SK-N-SH (cell line): ENCODE measurements around the gene NPDC1. TPM values are rescaled to one million over a fixed set of nuclear protein-coding genes. Genes with fewer than 3 reads are reported as not detected.
"Not testable (repeated sequence)": the region's sequence is repeated elsewhere in the genome, so short reads cannot be mapped to it uniquely, and the experiment has no call there.

ENCODE experiments used
- CTCF ChIA-PET: fragments of 300-600, 350-600 bp; formaldehyde crosslinking; extraction: SDS; loops from one replicate; lab custom pipeline; 2021; lab: Yijun Ruan, JAX
- POLR2A ChIA-PET: fragments of 350-600 bp; sonication (Branson Sonifier 250); formaldehyde crosslinking; extraction: SDS; loops from one replicate; lab custom pipeline; 2020; ENCODE audit warnings: antibody characterized with exemption, inconsistent platforms; lab: Yijun Ruan, JAX
- DNase-seq: peaks from one replicate; pipeline ENCODE4 v3.0.0; 2012
- H2AFZ ChIP-seq: fragments of 200-600 bp; sonication (generic); 2 replicates; pipeline ENCODE4 v1.8.1; 2016; ENCODE audit warnings: antibody characterized with exemption, mild to moderate bottlenecking, low read depth
- H3F3A ChIP-seq: fragments of 200-600 bp; sonication (generic); replicated peaks from 2 replicates; pipeline ENCODE3; 2016; ENCODE audit warnings: antibody characterized with exemption, mild to moderate bottlenecking; ENCODE audit not compliant: insufficient read depth
- H3K27ac ChIP-seq, 2 experiments: fragments of 200-500 bp in 1 of 2; fragments of 200-600 bp in 1 of 2; sonication (Bioruptor generic) in 1 of 2; sonication (generic), shearing (Covaris generic) in 1 of 2; 2 replicates each; pipeline versions ENCODE4 v1.5.1 to v1.6.1; 2014 to 2016; ENCODE audit warnings: low read depth in 2 of 2, inconsistent platforms in 1 of 2, low read length in 1 of 2, mild to moderate bottlenecking in 1 of 2, mixed read lengths in 1 of 2
- H3K27me3 ChIP-seq: fragments of 200-600 bp; sonication (generic), shearing (Covaris generic); 2 replicates; pipeline ENCODE4 v1.6.1; 2016; ENCODE audit warnings: mixed run types; ENCODE audit not compliant: insufficient read depth
- H3K36me3 ChIP-seq, 2 experiments: fragments of 200-500 bp in 1 of 2; fragments of 200-600 bp in 1 of 2; sonication (Bioruptor generic) in 1 of 2; sonication (generic) in 1 of 2; replicated peaks in 1 of 2; 2 replicates each; pipeline versions ENCODE3 to v1.5.1; 2014 to 2016; ENCODE audit warnings: low read length in 1 of 2, mild to moderate bottlenecking in 1 of 2; ENCODE audit not compliant: insufficient read depth in 2 of 2, control insufficient read depth in 1 of 2
- H3K4me1 ChIP-seq, 2 experiments: fragments of 200-500 bp in 1 of 2; fragments of 200-600 bp in 1 of 2; sonication (Bioruptor generic) in 1 of 2; sonication (generic), shearing (Covaris generic) in 1 of 2; 2 replicates each; pipeline versions ENCODE4 v1.5.1 to v1.6.1; 2014 to 2016; ENCODE audit warnings: low read depth in 1 of 2, low read length in 1 of 2, mixed run types in 1 of 2; ENCODE audit not compliant: insufficient read depth in 2 of 2, control insufficient read depth in 1 of 2
- H3K4me2 ChIP-seq: fragments of 200-600 bp; sonication (generic), shearing (Covaris generic); 2 replicates; pipeline ENCODE4 v1.6.1; 2017; ENCODE audit warnings: mixed run types
- H3K4me3 ChIP-seq, 2 experiments: fragments of 200-500 bp in 1 of 2; fragments of 200-600 bp in 1 of 2; sonication (Bioruptor generic) in 1 of 2; sonication (generic), shearing (Covaris generic) in 1 of 2; 2 replicates each; pipeline versions ENCODE4 v1.5.1 to v1.8.1; 2014 to 2016; ENCODE audit warnings: low read depth in 2 of 2, inconsistent platforms in 1 of 2, low read length in 1 of 2, mild to moderate bottlenecking in 1 of 2, mixed read lengths in 1 of 2, moderate library complexity in 1 of 2
- H3K79me2 ChIP-seq: fragments of 200-600 bp; sonication (generic); 2 replicates; pipeline ENCODE4 v1.8.1; 2017; ENCODE audit warnings: mild to moderate bottlenecking; ENCODE audit not compliant: insufficient read depth
- H3K9ac ChIP-seq: fragments of 200-600 bp; sonication (generic); 2 replicates; pipeline ENCODE4 v1.6.1; 2017; ENCODE audit warnings: mixed run types
- H3K9me2 ChIP-seq: fragments of 200-600 bp; sonication (generic); 2 replicates; pipeline ENCODE4 v1.6.1; 2017; ENCODE audit warnings: mixed run types
- H3K9me3 ChIP-seq: fragments of 200-600 bp; sonication (generic); 2 replicates; pipeline ENCODE4 v1.6.1; 2017; ENCODE audit warnings: mixed run types, mild to moderate bottlenecking, moderate library complexity
- H4K20me1 ChIP-seq: fragments of 200-600 bp; sonication (generic); 2 replicates; pipeline ENCODE4 v1.6.1; 2017; ENCODE audit warnings: mild to moderate bottlenecking, mixed run types; ENCODE audit not compliant: insufficient read depth
- ELF1 ChIP-seq: IDR thresholded peaks from 2 replicates; pipeline ENCODE4 v1.4.0; 2012
- EP300 ChIP-seq, 2 experiments: IDR thresholded peaks; 2 replicates each; pipeline versions ENCODE4 v1.4.0 to v1.6.1; 2012; ENCODE audit warnings: borderline replicate concordance in 1 of 2, low read depth in 1 of 2, low read length in 1 of 2
- FOSL2 ChIP-seq: IDR thresholded peaks from 2 replicates; pipeline ENCODE4 v1.4.0; 2012; ENCODE audit warnings: low read depth, mild to moderate bottlenecking, moderate library complexity, borderline replicate concordance
- FOXJ3 ChIP-seq: sonication (generic); formaldehyde crosslinking; IDR thresholded peaks from 2 replicates; pipeline ENCODE4 v1.5.1; 2020; ENCODE audit warnings: mild to moderate bottlenecking, missing genetic modification reagents
- FOXM1 ChIP-seq: IDR thresholded peaks from 2 replicates; pipeline ENCODE4 v1.4.0; 2012; ENCODE audit warnings: low read depth, mild to moderate bottlenecking
- GABPA ChIP-seq: IDR thresholded peaks from 2 replicates; pipeline ENCODE4 v1.4.0; 2012; ENCODE audit warnings: low read depth, mild to moderate bottlenecking
- GATA2 ChIP-seq: sonication (generic); formaldehyde crosslinking; IDR thresholded peaks from 2 replicates; pipeline ENCODE4 v1.5.0; 2020; ENCODE audit warnings: mild to moderate bottlenecking, missing genetic modification reagents
- RAD21 ChIP-seq: IDR thresholded peaks from 2 replicates; pipeline ENCODE4 v1.6.1; 2012; ENCODE audit warnings: mild to moderate bottlenecking, low read length
- SMC3 ChIP-seq: IDR thresholded peaks from 2 replicates; pipeline ENCODE4 v1.6.1; 2012; ENCODE audit warnings: low read depth, low read length, improper control_type of control experiment
- TEAD4 ChIP-seq: IDR thresholded peaks from 2 replicates; pipeline ENCODE4 v1.4.0; 2012; ENCODE audit warnings: mild to moderate bottlenecking, borderline replicate concordance; ENCODE audit not compliant: insufficient read depth
- WGBS: methylation state at CpG from one replicate; pipeline ENCODE4 v1.1.6; 2017; ENCODE audit warnings: low lambda C conversion rate; 5-methylcytosine and 5-hydroxymethylcytosine counted together
- polyA plus RNA-seq, 3 experiments: library from polyadenylated mRNA; depleted of rRNA; stranded (reverse); fragments of >200 nt; gene quantifications; 2 replicates each; pipeline ENCODE4 v1.2.3, GENCODE V29; 2012
- TF ChIP-seq, protein P1 (sequence below): fragments of 200-600 bp; sonication (generic); IDR thresholded peaks from 2 replicates; pipeline ENCODE4 v1.6.1; 2017; ENCODE audit warnings: antibody characterized with exemption, mild to moderate bottlenecking, moderate library complexity
- TF ChIP-seq, protein P2 (sequence below): IDR thresholded peaks from 2 replicates; pipeline ENCODE4 v1.4.0; 2012; ENCODE audit warnings: low read depth, borderline replicate concordance

NPDC1 gene
- polyA plus RNA-seq, 1 of the 3 experiments (the other 2 are of a cell fraction), result 48.1 TPM

DNA sequence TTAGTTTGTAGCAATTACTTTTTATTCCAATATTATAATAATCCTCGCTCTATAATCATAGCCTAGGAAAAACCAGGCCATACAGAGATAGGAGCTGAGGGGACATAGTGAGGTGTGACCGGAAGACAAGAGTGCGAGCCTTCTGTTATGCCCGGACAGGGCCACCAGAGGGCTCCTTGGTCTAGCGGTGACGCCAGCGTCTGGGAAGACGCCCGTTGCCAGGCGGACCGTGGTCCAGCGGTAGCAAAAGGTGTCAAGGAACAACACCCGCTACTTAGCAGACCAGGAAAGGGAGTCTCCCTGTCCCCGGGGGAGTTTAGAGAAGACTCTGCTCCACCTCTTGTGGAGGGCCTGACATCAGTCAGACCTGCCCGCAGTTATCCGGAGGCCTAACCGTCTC lies 41.7 kb downstream of the NPDC1 start:
- H3K36me3 ChIP-seq, H3K9me3 ChIP-seq, H3K9me2 ChIP-seq, H3F3A ChIP-seq, H2AFZ ChIP-seq, DNase-seq, H3K4me3 ChIP-seq, H3K4me2 ChIP-seq, H4K20me1 ChIP-seq, H3K9ac ChIP-seq, H3K4me1 ChIP-seq, H3K27ac ChIP-seq, POLR2A ChIA-PET, H3K79me2 ChIP-seq, H3K27me3 ChIP-seq: not testable (repeated sequence)
- TF ChIP-seq SMC3, result peak; percentile 18; the same call in 1 of the 2 replicates
- TF ChIP-seq, protein P1, sequence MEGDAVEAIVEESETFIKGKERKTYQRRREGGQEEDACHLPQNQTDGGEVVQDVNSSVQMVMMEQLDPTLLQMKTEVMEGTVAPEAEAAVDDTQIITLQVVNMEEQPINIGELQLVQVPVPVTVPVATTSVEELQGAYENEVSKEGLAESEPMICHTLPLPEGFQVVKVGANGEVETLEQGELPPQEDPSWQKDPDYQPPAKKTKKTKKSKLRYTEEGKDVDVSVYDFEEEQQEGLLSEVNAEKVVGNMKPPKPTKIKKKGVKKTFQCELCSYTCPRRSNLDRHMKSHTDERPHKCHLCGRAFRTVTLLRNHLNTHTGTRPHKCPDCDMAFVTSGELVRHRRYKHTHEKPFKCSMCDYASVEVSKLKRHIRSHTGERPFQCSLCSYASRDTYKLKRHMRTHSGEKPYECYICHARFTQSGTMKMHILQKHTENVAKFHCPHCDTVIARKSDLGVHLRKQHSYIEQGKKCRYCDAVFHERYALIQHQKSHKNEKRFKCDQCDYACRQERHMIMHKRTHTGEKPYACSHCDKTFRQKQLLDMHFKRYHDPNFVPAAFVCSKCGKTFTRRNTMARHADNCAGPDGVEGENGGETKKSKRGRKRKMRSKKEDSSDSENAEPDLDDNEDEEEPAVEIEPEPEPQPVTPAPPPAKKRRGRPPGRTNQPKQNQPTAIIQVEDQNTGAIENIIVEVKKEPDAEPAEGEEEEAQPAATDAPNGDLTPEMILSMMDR, result peak; percentile 52
- WGBS, result 45% methylated on average over 13 of the region's 17 CpGs
- CTCF ChIA-PET, result interaction anchor here (1.7 to 1.9 kb wide), 2 partner anchors 22 to 31 kb away, joined by 5 to 6 read pairs; no protein-coding TSS in a partner anchor

DNA sequence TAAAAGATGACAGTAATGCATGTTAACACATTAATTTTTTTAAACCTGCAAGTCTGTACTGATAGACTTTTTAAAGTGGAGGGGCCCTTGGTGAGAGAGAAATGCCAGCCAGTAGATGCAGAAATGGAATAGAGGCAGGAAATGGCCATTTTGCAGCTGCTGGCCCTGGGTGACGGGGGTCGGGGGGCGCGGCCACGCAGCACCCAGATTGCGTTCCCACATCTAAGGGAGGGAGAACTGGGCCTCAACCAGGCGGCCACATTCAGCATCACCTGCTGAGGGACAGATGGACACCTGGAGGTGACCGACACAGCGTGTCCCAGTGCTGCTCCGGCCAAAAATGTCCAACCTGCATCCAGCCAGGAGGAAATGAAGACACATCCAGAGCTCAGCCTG lies 43.3 kb downstream of the NPDC1 start:
- Histone ChIP-seq H3K27ac (no peak overlapping the region), H3K36me3 (no peaks in the 10 kb centered on the region), H3K79me2 (no peaks in the 10 kb centered on the region), H3K4me3 (no peak overlapping the region), H3K4me1 (no peaks in the 10 kb centered on the region), H3K9ac (no peak overlapping the region), H3K4me2 (no peak overlapping the region), H3K27me3 (no peaks in the 10 kb centered on the region), H3K9me3 (no peaks in the 10 kb centered on the region), H3K9me2 (no peaks in the 10 kb centered on the region), H2AFZ (no peak overlapping the region), H3F3A (no peaks in the 10 kb centered on the region)
- ChIA-PET CTCF (interaction anchor here (1.0 to 2.2 kb wide), 7 partner anchors 10 to 224 kb away, joined by 3 to 10 read pairs (median 4); partner anchors contain the start of genes ABCA2, PAXX and RNF224), POLR2A (no interaction called here)
- no peak for DNase-seq
- WGBS, result 60% methylated on average over 1 of the region's 10 CpGs
- no peak for TF ChIP-seq RAD21
- no peak for TF ChIP-seq FOSL2
- no peak for TF ChIP-seq FOXM1
- no peak for TF ChIP-seq GATA2 (CRISPR knock-in tag)
- TF ChIP-seq, protein P2, sequence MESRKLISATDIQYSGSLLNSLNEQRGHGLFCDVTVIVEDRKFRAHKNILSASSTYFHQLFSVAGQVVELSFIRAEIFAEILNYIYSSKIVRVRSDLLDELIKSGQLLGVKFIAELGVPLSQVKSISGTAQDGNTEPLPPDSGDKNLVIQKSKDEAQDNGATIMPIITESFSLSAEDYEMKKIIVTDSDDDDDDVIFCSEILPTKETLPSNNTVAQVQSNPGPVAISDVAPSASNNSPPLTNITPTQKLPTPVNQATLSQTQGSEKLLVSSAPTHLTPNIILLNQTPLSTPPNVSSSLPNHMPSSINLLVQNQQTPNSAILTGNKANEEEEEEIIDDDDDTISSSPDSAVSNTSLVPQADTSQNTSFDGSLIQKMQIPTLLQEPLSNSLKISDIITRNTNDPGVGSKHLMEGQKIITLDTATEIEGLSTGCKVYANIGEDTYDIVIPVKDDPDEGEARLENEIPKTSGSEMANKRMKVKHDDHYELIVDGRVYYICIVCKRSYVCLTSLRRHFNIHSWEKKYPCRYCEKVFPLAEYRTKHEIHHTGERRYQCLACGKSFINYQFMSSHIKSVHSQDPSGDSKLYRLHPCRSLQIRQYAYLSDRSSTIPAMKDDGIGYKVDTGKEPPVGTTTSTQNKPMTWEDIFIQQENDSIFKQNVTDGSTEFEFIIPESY, result no peak
- no peak for TF ChIP-seq GABPA
- TF ChIP-seq TEAD4, result no peak
- TF ChIP-seq ELF1, result no peak
- TF ChIP-seq EP300 (IDR thresholded peaks at IDR 0.05; ENCODE audit: borderline replicate concordance in 1 of 2, low read depth in 1 of 2, low read length in 1 of 2), result no peak
- no peak for TF ChIP-seq FOXJ3
- TF ChIP-seq, all 33 proteins: peak for 0
- H4K20me1 ChIP-seq, result no peaks in the 10 kb centered on the region
